ENCODE measurements around the gene CLHC1.

CLHC1 gene

DNA sequence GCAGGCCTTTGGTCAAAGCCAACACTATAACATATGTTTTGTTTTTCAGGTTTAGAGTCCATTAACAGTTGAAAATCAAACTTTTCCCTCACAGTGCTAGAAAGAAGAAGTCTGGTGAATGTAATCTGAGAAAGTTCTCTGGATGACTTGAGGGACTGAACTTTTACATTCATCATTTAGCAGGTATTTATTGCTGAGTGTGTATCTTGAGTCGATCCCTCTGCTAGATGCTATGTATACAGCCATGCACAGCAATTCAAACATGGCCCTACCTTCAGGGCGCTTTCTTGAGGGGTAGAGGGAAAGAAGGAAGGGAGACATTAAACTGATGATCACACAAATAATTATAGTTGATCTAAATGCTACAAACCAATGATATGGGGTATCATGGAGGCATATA, 89.6 kb downstream of the CLHC1 start:
- no peaks in the 10 kb centered on the region for H3K36me3 ChIP-seq (ENCODE audit: control insufficient read depth, insufficient read depth, low read length)
- no peak overlapping the region for H3K4me3 ChIP-seq (ENCODE audit: low read length)
- H3K4me1 ChIP-seq (ENCODE audit: control insufficient read depth, insufficient read depth, low read length): peaks cover 52% of the 10 kb centered on the region
- no peak overlapping the region for H3K9ac ChIP-seq (ENCODE audit: low read length)
- no peaks in the 10 kb centered on the region for H3K27me3 ChIP-seq (ENCODE audit: control insufficient read depth, insufficient read depth, low read length)
- H3K9me3 ChIP-seq (ENCODE audit: control insufficient read depth, low read length): no peaks in the 10 kb centered on the region

DNA sequence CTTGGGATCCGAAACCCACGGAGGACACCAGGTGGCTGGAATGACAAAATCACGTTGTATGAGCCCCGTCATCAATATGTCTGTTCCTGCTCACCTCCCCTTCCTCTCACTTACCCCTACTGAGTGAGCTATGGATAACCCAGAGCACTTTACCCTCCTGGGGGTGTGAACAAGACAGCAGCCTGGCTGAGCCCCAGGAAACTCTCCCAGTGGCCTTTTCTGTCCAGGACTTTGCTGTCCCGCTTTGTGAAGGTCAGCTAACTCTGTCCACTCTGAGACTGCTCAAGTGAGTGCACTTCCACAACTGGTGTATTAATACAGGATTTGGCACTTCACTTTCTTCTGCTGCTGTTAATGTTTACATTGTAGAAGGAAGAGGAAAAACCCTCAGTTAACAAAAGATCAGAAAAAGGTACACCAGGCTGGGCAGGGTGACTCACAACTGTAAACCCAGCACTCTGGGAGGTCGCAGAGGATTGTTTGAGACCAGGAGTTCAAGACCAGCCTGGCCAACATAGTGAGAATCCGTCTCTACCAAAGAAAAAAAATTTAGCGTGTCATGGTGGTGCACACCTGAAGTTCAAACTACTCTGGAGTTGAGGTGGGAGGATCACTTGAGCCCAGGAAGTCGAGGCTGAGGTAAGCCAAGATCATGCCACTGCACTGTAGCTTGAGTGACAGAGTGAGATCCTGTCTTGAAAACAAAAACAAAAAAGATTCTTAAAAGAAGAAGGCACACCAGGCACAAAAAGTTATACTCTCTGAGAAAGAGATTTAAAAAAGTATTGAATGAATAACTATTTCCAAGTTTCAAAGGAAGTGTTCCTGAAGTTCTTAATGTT, 90.3 kb downstream of the CLHC1 start:
- no peaks in the 10 kb centered on the region for H3K9me3 ChIP-seq (ENCODE audit: control insufficient read depth, low read length)
- H3K27me3 ChIP-seq (ENCODE audit: control insufficient read depth, insufficient read depth, low read length): no peaks in the 10 kb centered on the region
- no peak overlapping the region for H3K9ac ChIP-seq (ENCODE audit: low read length)
- H3K4me1 ChIP-seq (ENCODE audit: control insufficient read depth, insufficient read depth, low read length): peaks cover 59% of the 10 kb centered on the region
- H3K4me3 ChIP-seq (ENCODE audit: low read length): no peak overlapping the region
- no peaks in the 10 kb centered on the region for H3K36me3 ChIP-seq (ENCODE audit: control insufficient read depth, insufficient read depth, low read length)

DNA sequence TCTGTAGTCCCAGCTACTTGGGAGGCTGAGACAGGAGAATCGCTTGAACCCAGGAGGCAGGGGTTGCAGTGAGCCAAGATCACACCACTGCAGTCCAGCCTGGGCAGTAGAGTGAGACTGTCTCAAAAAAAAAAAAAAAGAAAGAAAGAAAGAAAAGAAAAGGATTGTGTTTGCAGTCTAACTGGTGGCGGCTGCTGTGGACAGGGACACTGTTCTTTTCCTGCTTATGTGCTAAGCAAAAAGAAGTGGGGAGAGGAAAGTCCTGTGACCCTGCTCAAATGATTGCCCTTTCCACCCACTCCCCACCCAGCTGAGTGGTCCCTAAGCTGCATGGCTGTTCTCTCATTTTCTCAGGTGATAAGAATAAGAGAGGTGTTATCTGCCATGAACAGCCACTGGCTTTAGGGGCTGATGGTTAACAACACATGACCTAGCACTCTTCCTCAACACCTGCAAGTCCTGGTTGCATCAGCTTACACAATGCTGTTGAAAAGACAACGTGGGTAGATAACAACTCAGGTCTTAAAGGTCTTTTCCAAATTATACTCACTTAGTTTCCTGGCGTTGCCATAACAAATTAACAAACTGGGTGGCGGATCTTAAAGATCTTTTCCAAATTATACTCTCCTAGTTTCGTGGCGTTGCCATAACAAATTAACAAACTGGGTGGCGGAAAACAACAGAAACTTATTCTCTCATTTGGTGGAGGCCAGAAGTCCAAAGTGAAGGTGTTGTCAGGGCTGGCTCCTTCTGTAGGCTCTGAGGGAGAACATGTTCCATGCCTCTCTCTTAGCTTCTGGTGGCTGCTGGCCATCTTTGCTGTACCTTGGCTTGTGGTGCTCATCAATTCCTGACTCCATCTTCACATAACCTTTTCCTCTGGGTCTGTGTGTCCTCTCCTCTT, 91.5 kb downstream of the CLHC1 start:
- Histone ChIP-seq H3K36me3 (ENCODE audit: control insufficient read depth, insufficient read depth, low read length) (no peaks in the 10 kb centered on the region), H3K4me1 (ENCODE audit: control insufficient read depth, insufficient read depth, low read length) (peaks cover 65% of the 10 kb centered on the region), H3K9ac (ENCODE audit: low read length) (no peak overlapping the region), H3K27me3 (ENCODE audit: control insufficient read depth, insufficient read depth, low read length) (no peaks in the 10 kb centered on the region), H3K4me3 (ENCODE audit: low read length) (no peak overlapping the region), H3K9me3 (ENCODE audit: control insufficient read depth, low read length) (no peaks in the 10 kb centered on the region)

DNA sequence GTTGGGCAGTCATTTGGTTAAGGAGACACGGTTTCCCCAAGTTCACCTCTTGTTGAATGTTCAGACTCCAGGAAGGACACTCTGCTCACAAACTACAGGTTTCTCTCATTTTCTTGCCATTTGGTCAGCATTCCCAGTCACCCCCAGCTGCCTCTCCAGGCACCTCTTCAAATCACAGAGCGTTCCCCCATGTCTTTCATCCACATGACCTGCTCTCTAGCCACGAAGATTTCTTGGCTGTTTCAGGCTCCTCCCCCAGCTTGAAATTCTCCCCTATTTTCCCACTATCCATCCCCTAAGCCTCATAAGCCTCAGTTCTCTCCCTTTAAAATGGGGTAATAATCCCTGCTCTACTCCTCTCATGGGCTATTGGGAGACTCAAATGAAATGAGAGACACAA, 92.8 kb downstream of the CLHC1 start:
- Histone ChIP-seq H3K9ac (ENCODE audit: low read length) (no peak overlapping the region), H3K27me3 (ENCODE audit: control insufficient read depth, insufficient read depth, low read length) (no peaks in the 10 kb centered on the region), H3K36me3 (ENCODE audit: control insufficient read depth, insufficient read depth, low read length) (no peaks in the 10 kb centered on the region), H3K9me3 (ENCODE audit: control insufficient read depth, low read length) (no peaks in the 10 kb centered on the region), H3K4me1 (ENCODE audit: control insufficient read depth, insufficient read depth, low read length) (peaks cover 69% of the 10 kb centered on the region), H3K4me3 (ENCODE audit: low read length) (no peak overlapping the region)

DNA sequence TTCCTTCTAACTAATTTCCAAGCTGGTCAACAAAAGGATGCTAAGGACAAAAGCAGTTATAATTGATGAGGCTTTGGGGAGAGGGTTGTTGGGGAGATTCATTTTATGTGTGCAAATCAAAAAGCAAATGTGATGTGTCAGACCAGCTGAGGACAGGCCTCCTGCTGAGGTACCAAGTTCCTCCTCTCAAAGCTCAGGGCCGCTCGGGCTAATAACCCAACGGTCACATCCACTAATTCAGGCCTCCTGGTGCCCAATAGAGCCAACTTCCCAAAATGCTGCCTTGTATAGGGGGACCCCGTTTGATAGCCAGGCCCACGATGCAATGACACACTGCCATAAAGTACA, 93.2 kb downstream of the CLHC1 start:
- peaks cover 74% of the 10 kb centered on the region for H3K4me1 ChIP-seq (ENCODE audit: control insufficient read depth, insufficient read depth, low read length)
- no peaks in the 10 kb centered on the region for H3K27me3 ChIP-seq (ENCODE audit: control insufficient read depth, insufficient read depth, low read length)
- H3K36me3 ChIP-seq (ENCODE audit: control insufficient read depth, insufficient read depth, low read length): no peaks in the 10 kb centered on the region
- no peaks in the 10 kb centered on the region for H3K9me3 ChIP-seq (ENCODE audit: control insufficient read depth, low read length)
- no peak overlapping the region for H3K9ac ChIP-seq (ENCODE audit: low read length)
- no peak overlapping the region for H3K4me3 ChIP-seq (ENCODE audit: low read length)

DNA sequence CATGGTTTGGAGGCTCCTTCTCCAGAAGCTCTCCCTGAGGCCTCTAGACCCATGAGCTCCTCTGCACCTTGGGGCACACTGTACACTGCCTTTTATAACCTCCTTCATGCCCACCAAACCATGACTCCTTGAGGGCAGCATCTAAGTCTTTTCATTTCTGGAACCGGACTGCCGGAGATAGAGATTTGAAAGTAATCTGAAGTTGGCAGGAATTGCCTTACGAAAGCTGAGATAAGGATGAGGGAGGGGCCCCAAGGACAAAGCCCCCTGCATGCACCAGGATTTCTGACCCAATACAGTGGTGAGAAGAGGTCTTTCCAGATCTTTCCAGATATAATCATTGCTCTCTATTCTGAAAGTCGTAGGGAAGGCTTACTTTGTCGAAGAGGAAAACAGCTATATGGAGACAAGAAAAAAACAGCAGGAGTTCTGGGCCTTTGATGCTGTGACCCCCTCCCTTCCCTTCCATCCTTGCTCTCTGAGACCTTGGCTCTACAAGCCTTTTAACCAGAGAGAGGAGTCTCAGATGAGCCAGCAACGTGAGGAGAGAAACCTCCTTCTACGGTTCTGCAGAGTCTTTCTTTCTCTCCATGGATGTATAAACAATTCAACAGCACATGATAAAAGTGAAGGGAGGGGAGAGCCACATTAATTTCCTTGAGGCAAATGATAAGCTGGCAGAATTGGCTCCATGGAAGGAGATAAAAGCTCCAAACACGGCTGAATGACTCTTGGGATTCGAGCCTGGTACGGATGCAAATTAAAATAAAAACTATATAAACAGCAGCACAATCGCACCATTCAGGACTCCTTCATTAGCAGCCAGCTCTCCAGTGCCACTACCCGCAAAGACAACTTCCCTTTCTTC, 93.8 kb downstream of the CLHC1 start:
- Histone ChIP-seq H3K4me3 (ENCODE audit: low read length) (no peak overlapping the region), H3K4me1 (ENCODE audit: control insufficient read depth, insufficient read depth, low read length) (peaks cover 78% of the 10 kb centered on the region), H3K27me3 (ENCODE audit: control insufficient read depth, insufficient read depth, low read length) (no peaks in the 10 kb centered on the region), H3K36me3 (ENCODE audit: control insufficient read depth, insufficient read depth, low read length) (no peaks in the 10 kb centered on the region), H3K9me3 (ENCODE audit: control insufficient read depth, low read length) (no peaks in the 10 kb centered on the region), H3K9ac (ENCODE audit: low read length) (no peak overlapping the region)

DNA sequence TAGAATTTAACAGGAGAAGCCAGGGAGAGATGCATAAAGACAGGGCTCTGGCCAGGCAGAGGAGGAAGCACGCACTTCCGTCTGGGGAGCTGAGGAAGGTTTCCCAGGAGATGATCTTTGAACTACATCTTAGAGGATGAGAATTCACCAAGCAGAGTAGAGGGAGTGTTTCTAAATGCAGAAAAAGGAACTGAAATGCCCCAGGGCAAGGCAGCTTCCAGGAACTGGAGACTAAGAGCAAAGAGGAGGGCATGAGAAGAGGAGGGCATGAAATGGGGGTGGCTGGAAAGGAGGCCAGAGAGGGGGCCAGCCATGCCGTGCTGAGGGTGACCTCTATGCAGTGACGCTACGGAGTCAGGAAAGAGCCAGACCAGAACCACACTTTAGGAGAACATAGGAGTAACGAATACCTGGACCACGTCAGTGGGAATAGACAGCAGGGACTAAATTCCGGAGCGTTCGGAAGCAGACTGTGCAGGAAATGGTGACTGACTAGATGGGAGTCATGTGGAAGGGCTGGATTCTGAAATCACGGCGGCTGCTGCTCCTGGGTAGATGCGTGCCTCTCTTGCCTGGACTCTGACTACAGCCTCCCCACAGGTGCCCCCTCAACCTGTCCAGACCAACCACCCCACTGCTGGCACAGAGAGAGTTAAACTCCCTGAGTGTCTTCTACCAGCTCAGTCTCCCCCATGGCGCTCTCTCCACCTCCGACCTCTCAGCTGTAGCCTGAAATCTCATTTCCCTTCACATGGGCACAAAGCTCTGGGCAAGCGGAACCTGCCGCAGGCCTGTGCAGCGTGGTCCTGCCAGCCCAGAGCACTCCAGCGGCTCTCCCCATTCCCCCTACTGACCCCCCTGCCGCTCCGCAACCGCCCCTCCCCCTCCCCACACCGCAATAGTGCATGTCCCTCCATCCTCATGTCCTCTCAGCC, 94.8 kb downstream of the CLHC1 start:
- no peaks in the 10 kb centered on the region for H3K36me3 ChIP-seq (ENCODE audit: control insufficient read depth, insufficient read depth, low read length)
- no peak overlapping the region for H3K4me3 ChIP-seq (ENCODE audit: low read length)
- H3K9me3 ChIP-seq (ENCODE audit: control insufficient read depth, low read length): no peaks in the 10 kb centered on the region
- no peak overlapping the region for H3K9ac ChIP-seq (ENCODE audit: low read length)
- no peaks in the 10 kb centered on the region for H3K27me3 ChIP-seq (ENCODE audit: control insufficient read depth, insufficient read depth, low read length)
- H3K4me1 ChIP-seq (ENCODE audit: control insufficient read depth, insufficient read depth, low read length): peaks cover 75% of the 10 kb centered on the region

DNA sequence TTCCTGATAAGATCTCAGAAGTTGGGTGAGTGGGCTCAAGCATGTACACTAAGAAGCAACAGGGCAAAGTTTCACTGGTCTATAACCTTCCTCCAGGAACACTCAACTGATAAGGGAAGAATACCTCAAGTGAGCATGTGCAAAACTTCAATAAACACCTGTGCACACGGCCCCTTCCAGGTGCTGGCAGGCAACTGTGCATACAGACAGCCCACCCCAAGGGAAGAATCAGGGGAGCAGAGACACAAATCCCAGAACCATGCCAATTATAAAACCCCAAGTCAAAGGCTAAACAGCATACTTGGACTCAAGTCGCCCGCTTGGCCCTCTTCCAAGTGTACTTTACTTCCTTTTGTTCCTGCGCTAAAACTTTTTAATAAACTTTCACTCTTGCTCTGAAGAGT, 96.0 kb downstream of the CLHC1 start:
- Histone ChIP-seq H3K9ac (ENCODE audit: low read length) (no peak overlapping the region), H3K9me3 (ENCODE audit: control insufficient read depth, low read length) (no peaks in the 10 kb centered on the region), H3K4me1 (ENCODE audit: control insufficient read depth, insufficient read depth, low read length) (peaks cover 64% of the 10 kb centered on the region)

DNA sequence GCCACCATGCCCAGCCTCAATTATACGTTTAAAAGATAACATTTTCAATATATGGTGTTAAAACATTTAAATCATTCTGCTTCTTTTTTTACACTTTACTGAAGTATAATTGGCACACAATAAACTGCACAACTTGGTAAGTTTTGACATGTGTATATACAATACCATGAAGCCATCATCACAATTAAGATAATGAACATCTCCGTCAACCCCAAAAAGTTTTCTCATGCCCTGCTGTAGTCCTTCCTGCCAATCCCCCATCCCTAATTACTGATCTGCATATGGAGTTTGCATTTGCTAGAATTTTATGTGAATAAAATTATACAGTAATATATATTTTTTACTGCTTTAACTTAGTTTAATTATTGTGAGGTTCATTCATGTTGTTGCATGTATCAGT, 96.6 kb downstream of the CLHC1 start:
- no peak overlapping the region for H3K9ac ChIP-seq (ENCODE audit: low read length)
- H3K4me3 ChIP-seq (ENCODE audit: low read length): no peak overlapping the region
- H3K36me3 ChIP-seq (ENCODE audit: control insufficient read depth, insufficient read depth, low read length): no peaks in the 10 kb centered on the region
- H3K4me1 ChIP-seq (ENCODE audit: control insufficient read depth, insufficient read depth, low read length): peaks cover 60% of the 10 kb centered on the region
- no peaks in the 10 kb centered on the region for H3K9me3 ChIP-seq (ENCODE audit: control insufficient read depth, low read length)
- no peaks in the 10 kb centered on the region for H3K27me3 ChIP-seq (ENCODE audit: control insufficient read depth, insufficient read depth, low read length)

More for the DNA sequence above, 96.0 kb downstream of the CLHC1 start:
- Histone ChIP-seq H3K4me3 (ENCODE audit: low read length) (no peak overlapping the region), H3K36me3 (ENCODE audit: control insufficient read depth, insufficient read depth, low read length) (no peaks in the 10 kb centered on the region), H3K27me3 (ENCODE audit: control insufficient read depth, insufficient read depth, low read length) (no peaks in the 10 kb centered on the region)

DNA sequence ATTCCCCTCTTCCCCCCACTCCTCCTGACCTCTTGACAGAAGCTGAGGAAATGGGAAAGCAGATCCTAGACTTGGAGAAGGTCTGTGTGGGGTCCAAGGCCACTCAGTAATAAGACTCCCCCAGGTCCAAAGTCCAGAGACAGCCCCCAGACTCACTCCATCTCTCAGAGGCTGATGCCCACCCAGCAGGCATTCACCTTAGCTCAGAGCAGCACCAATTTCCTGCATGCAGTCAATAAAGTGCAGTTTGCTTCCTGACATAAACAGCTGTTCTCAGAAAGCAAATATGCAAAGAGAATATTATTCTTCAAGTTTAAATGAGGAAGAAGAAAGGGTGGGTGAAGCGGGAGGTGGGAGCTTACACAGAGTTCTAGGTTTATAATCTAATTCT, 97.8 kb downstream of the CLHC1 start:
- Histone ChIP-seq H3K9ac (ENCODE audit: low read length) (peak overlapping the region; percentile 64), H3K4me3 (ENCODE audit: low read length) (no peak overlapping the region), H3K27me3 (ENCODE audit: control insufficient read depth, insufficient read depth, low read length) (no peaks in the 10 kb centered on the region), H3K9me3 (ENCODE audit: control insufficient read depth, low read length) (no peaks in the 10 kb centered on the region), H3K4me1 (ENCODE audit: control insufficient read depth, insufficient read depth, low read length) (peaks cover 55% of the 10 kb centered on the region), H3K36me3 (ENCODE audit: control insufficient read depth, insufficient read depth, low read length) (no peaks in the 10 kb centered on the region)

Data from mucosa of stomach (tissue), 1 donor.